Osteocyte (in vitro differentiated cells): ENCODE data around the gene HOXD12. TPM values are rescaled to one million over a fixed set of nuclear protein-coding genes. Genes with fewer than 3 reads are reported as not detected.

Experiments
- DNase-seq: peaks from one replicate; pipeline ENCODE4 v3.0.0; 2021; ENCODE audit warnings: mixed read lengths; ENCODE audit not compliant: unreplicated experiment; ENCODE audit errors: extremely low spot score
- H3K27ac Mint-ChIP-seq: one replicate; pipeline ENCODE4 v1.8.0; 2021; ENCODE audit warnings: mild to moderate bottlenecking, mixed read lengths; ENCODE audit not compliant: unreplicated experiment
- H3K27me3 Mint-ChIP-seq: one replicate; pipeline ENCODE4 v1.8.0; 2021; ENCODE audit warnings: mixed read lengths; ENCODE audit not compliant: unreplicated experiment
- H3K36me3 Mint-ChIP-seq: one replicate; pipeline ENCODE4 v1.8.0; 2021; ENCODE audit warnings: mixed read lengths; ENCODE audit not compliant: unreplicated experiment
- H3K4me1 Mint-ChIP-seq: one replicate; pipeline ENCODE4 v1.8.0; 2021; ENCODE audit warnings: mixed read lengths; ENCODE audit not compliant: unreplicated experiment
- H3K4me3 Mint-ChIP-seq: one replicate; pipeline ENCODE4 v1.8.0; 2021; ENCODE audit warnings: mild to moderate bottlenecking, moderate library complexity, mixed read lengths; ENCODE audit not compliant: unreplicated experiment
- H3K9me3 Mint-ChIP-seq: one replicate; pipeline ENCODE4 v1.8.0; 2021; ENCODE audit warnings: mixed read lengths; ENCODE audit not compliant: unreplicated experiment
- total RNA-seq: library from RNA; stranded (reverse); gene quantifications from 2 replicates; pipeline ENCODE4 v1.2.1, GENCODE V29; 2021
- TF ChIP-seq, protein P1 (sequence below): fragments of 200-600 bp; sonication (generic); IDR thresholded peaks from 2 replicates; pipeline ENCODE4 v1.5.0; 2021; ENCODE audit warnings: antibody characterized with exemption, mild to moderate bottlenecking, moderate library complexity

The HOXD12 gene
- total RNA-seq, 1 donor from 2014 or later: not detected

DNA sequence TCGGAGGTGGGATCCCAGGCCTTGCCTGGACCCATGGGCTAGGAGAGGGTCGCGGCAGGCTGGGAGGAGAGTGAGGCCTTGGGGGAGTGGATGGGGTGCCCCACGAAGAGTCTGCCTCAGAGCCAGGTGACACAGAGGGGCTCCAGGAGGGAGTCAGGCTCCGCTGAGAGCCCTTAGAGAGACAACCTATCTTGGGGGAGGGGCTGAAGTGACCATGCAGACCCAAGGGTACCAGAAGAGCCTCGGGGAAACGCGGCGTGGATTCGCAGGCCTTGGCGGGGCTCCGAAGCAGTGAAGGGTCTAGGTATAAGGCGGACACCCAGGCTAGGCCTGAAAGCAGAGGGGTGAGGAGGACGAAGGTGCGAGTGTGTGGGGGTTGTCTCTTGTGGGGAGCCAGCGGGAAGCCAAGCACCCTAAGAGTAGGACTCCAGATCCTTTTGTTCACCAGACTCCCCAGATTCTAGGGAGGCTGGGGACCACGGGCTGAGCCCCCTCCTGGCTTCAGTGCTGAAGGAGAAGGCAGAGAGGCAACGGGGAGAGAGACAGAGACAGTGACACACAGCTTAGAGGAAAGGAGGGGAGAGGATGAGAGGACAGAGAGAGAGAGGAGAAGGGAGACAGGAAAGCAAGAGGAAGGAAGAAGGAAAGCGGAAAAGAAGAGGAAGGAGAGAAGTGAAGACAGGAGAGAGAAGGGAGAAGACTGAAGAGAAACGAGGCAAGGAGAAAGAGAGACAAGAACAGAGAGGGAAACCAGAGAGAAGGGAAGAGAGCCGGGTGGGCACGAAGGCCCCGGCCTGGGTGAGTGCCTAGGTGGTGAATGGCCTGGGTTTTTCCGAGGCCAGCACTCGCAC, 6.4 kb downstream of the HOXD12 start:
- Mint-ChIP-seq H3K4me3 (peak overlapping the region; percentile 45), H3K27ac (no peak overlapping the region), H3K27me3 (peaks cover 83% of the 10 kb centered on the region), H3K36me3 (no peaks in the 10 kb centered on the region), H3K9me3 (no peaks in the 10 kb centered on the region), H3K4me1 (peaks cover 24% of the 10 kb centered on the region)
- TF ChIP-seq, protein P1, sequence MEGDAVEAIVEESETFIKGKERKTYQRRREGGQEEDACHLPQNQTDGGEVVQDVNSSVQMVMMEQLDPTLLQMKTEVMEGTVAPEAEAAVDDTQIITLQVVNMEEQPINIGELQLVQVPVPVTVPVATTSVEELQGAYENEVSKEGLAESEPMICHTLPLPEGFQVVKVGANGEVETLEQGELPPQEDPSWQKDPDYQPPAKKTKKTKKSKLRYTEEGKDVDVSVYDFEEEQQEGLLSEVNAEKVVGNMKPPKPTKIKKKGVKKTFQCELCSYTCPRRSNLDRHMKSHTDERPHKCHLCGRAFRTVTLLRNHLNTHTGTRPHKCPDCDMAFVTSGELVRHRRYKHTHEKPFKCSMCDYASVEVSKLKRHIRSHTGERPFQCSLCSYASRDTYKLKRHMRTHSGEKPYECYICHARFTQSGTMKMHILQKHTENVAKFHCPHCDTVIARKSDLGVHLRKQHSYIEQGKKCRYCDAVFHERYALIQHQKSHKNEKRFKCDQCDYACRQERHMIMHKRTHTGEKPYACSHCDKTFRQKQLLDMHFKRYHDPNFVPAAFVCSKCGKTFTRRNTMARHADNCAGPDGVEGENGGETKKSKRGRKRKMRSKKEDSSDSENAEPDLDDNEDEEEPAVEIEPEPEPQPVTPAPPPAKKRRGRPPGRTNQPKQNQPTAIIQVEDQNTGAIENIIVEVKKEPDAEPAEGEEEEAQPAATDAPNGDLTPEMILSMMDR: no peak
- no peak for DNase-seq

GRCh38 chr2:176106581-176107539, 7.3 kb downstream of the HOXD12 start, which contains the start of gene HOXD11:
Gene HOXD11, plus strand, starts transcription at chr2:176107280. Its CDS starts 76 bp downstream, at chr2:176107356.
- no peaks in the 10 kb centered on the region for H3K9me3 Mint-ChIP-seq
- H3K4me1 Mint-ChIP-seq: peaks cover 27% of the 10 kb centered on the region
- no peaks in the 10 kb centered on the region for H3K36me3 Mint-ChIP-seq
- DNase-seq: no peak
- H3K4me3 Mint-ChIP-seq: peak within 1 kb of the TSS; percentile 47
- TF ChIP-seq, protein P1: no peak
- H3K27me3 Mint-ChIP-seq: peaks cover 83% of the 10 kb centered on the region
- no peak within 1 kb of the TSS for H3K27ac Mint-ChIP-seq

- Mint-ChIP-seq H3K27me3 (peaks cover 83% of the 10 kb centered on the region), H3K9me3 (no peaks in the 10 kb centered on the region), H3K4me3 (no peak overlapping the region), H3K4me1 (peaks cover 27% of the 10 kb centered on the region), H3K36me3 (no peaks in the 10 kb centered on the region), H3K27ac (no peak overlapping the region)
- no peak for DNase-seq
- TF ChIP-seq, protein P1: no peak
Observed at GRCh38 chr2:176107731-176108181, 8.2 kb downstream of the HOXD12 start.

GRCh38 chr2:176109192-176109901, 9.8 kb downstream of the HOXD12 start:
- no peak overlapping the region for H3K4me3 Mint-ChIP-seq
- TF ChIP-seq, protein P1: no peak

More at GRCh38 chr2:176109192-176109901, 9.8 kb downstream of the HOXD12 start:
- H3K9me3 Mint-ChIP-seq: no peaks in the 10 kb centered on the region
- H3K36me3 Mint-ChIP-seq: no peaks in the 10 kb centered on the region
- H3K4me1 Mint-ChIP-seq: peaks cover 25% of the 10 kb centered on the region
- H3K27me3 Mint-ChIP-seq: peaks cover 83% of the 10 kb centered on the region
- DNase-seq: no peak
- no peak overlapping the region for H3K27ac Mint-ChIP-seq
